H9 (cell line): ENCODE results near the gene RIMKLA. TPM values are rescaled to one million over a fixed set of nuclear protein-coding genes. Genes with fewer than 3 reads are reported as not detected.

Source experiments
- DNase-seq: peaks from one replicate; pipeline ENCODE4 v3.0.0-alpha.2; 2017
- H2AFZ ChIP-seq: one replicate; pipeline ENCODE4 v1.6.1; 2013; ENCODE audit warnings: mild to moderate bottlenecking, low read length, control low read depth, moderate library complexity
- H2AK5ac ChIP-seq: 2 replicates; pipeline ENCODE4 v1.6.1; 2013; ENCODE audit warnings: low read length, control low read depth, mixed read lengths; ENCODE audit not compliant: insufficient read length
- H2BK120ac ChIP-seq: one replicate; pipeline ENCODE4 v1.6.1; 2013; ENCODE audit warnings: low read depth, mild to moderate bottlenecking, low read length, control low read depth, inconsistent platforms; ENCODE audit not compliant: poor library complexity, severe bottlenecking
- H2BK12ac ChIP-seq: 2 replicates; pipeline ENCODE4 v1.6.1; 2013; ENCODE audit warnings: low read length, control low read depth, mixed read lengths, low read depth; ENCODE audit not compliant: insufficient read length
- H2BK15ac ChIP-seq: 2 replicates; pipeline ENCODE4 v1.6.1; 2013; ENCODE audit warnings: low read depth, low read length, control low read depth
- H2BK20ac ChIP-seq: one replicate; pipeline ENCODE4 v1.6.1; 2013; ENCODE audit warnings: low read depth, mild to moderate bottlenecking, low read length, control low read depth, inconsistent platforms; ENCODE audit not compliant: poor library complexity, severe bottlenecking
- H2BK5ac ChIP-seq: 2 replicates; pipeline ENCODE4 v1.6.1; 2013; ENCODE audit warnings: low read length, control low read depth, mixed read lengths; ENCODE audit not compliant: insufficient read length
- H3K14ac ChIP-seq: 2 replicates; pipeline ENCODE4 v1.6.1; 2013; ENCODE audit warnings: low read length, control low read depth; ENCODE audit not compliant: insufficient read depth
- H3K18ac ChIP-seq: 2 replicates; pipeline ENCODE4 v1.6.1; 2013; ENCODE audit warnings: low read depth, mild to moderate bottlenecking, mixed read lengths, low read length, control low read depth; ENCODE audit not compliant: insufficient read length
- H3K23ac ChIP-seq: 2 replicates; pipeline ENCODE4 v1.6.1; 2013; ENCODE audit warnings: low read length, control low read depth, mixed read lengths, low read depth; ENCODE audit not compliant: insufficient read length
- H3K23me2 ChIP-seq: 2 replicates; pipeline ENCODE4 v1.6.1; 2013; ENCODE audit warnings: low read depth, mild to moderate bottlenecking, mixed read lengths, low read length, control low read depth; ENCODE audit not compliant: insufficient read length, poor library complexity, severe bottlenecking
- H3K27ac ChIP-seq: 2 replicates; pipeline ENCODE4 v1.5.1; 2013; ENCODE audit warnings: low read length, control low read depth, mixed read lengths, low read depth; ENCODE audit not compliant: insufficient read length
- H3K27me3 ChIP-seq: 2 replicates; pipeline ENCODE4 v1.6.1; 2013; ENCODE audit warnings: low read length, control low read depth, inconsistent platforms; ENCODE audit not compliant: insufficient read depth
- H3K4ac ChIP-seq: 2 replicates; pipeline ENCODE4 v1.6.1; 2013; ENCODE audit warnings: low read depth, mild to moderate bottlenecking, control low read depth, inconsistent platforms, low read length, moderate library complexity
- H3K4me1 ChIP-seq: 2 replicates; pipeline ENCODE4 v1.6.1; 2013; ENCODE audit warnings: low read length, control low read depth, inconsistent platforms; ENCODE audit not compliant: insufficient read depth
- H3K4me2 ChIP-seq: 2 replicates; pipeline ENCODE4 v1.6.1; 2013; ENCODE audit warnings: low read length, control low read depth, mixed read lengths; ENCODE audit not compliant: insufficient read length, insufficient read depth
- H3K56ac ChIP-seq: 2 replicates; pipeline ENCODE4 v1.6.1; 2013; ENCODE audit warnings: low read depth, mild to moderate bottlenecking, mixed read lengths, low read length, control low read depth; ENCODE audit not compliant: insufficient read length
- H3K79me1 ChIP-seq: 2 replicates; pipeline ENCODE4 v1.6.1; 2013; ENCODE audit warnings: low read depth, mild to moderate bottlenecking, moderate library complexity, low read length, control low read depth, inconsistent platforms; ENCODE audit not compliant: insufficient read depth, poor library complexity, severe bottlenecking
- H3K79me2 ChIP-seq: 2 replicates; pipeline ENCODE4 v1.6.1; 2013; ENCODE audit warnings: low read length, control low read depth, inconsistent platforms; ENCODE audit not compliant: insufficient read depth
- H3K9ac ChIP-seq: 2 replicates; pipeline ENCODE4 v1.6.1; 2013; ENCODE audit warnings: low read length, control low read depth, mixed read lengths; ENCODE audit not compliant: insufficient read length; ENCODE audit errors: extremely low read depth
- H3K9me3 ChIP-seq: one replicate; pipeline ENCODE4 v1.6.1; 2013; ENCODE audit warnings: low read depth, low read length, inconsistent platforms; ENCODE audit not compliant: control insufficient read depth
- H3T11ph ChIP-seq: one replicate; pipeline ENCODE4 v1.6.1; 2013; ENCODE audit warnings: mild to moderate bottlenecking, low read length, control low read depth, inconsistent platforms
- H4K20me1 ChIP-seq: one replicate; pipeline ENCODE4 v1.6.1; 2013; ENCODE audit not compliant: control insufficient read depth, insufficient read length, insufficient read depth
- H4K5ac ChIP-seq: 2 replicates; pipeline ENCODE4 v1.6.1; 2013; ENCODE audit warnings: low read depth, mild to moderate bottlenecking, mixed read lengths, low read length, control low read depth; ENCODE audit not compliant: insufficient read length
- H4K8ac ChIP-seq: replicated peaks from 2 replicates; pipeline ENCODE4 v1.6.1; 2013; ENCODE audit warnings: low read length, control low read depth, mixed read lengths, low read depth; ENCODE audit not compliant: insufficient read length
- H4K91ac ChIP-seq: 2 replicates; pipeline ENCODE4 v1.6.1; 2013; ENCODE audit warnings: low read depth, mild to moderate bottlenecking, moderate library complexity, mixed read lengths, low read length, control low read depth; ENCODE audit not compliant: insufficient read length
- H3K27ac Mint-ChIP-seq, 3 experiments: 2 replicates in 2 of 3; 3 replicates in 1 of 3; pipeline ENCODE4 v1.8.0; 2020 to 2021; ENCODE audit warnings: mixed read lengths in 3 of 3, mild to moderate bottlenecking in 1 of 3, moderate library complexity in 1 of 3
- H3K27me3 Mint-ChIP-seq: 2 replicates; pipeline ENCODE4 v1.8.0; 2021; ENCODE audit warnings: low read depth, mild to moderate bottlenecking, moderate library complexity, mixed read lengths
- H3K36me3 Mint-ChIP-seq, 3 experiments: 2 replicates in 2 of 3; 3 replicates in 1 of 3; pipeline ENCODE4 v1.8.0; 2020 to 2021; ENCODE audit warnings: low read depth in 3 of 3, mixed read lengths in 3 of 3; ENCODE audit not compliant: insufficient read depth in 1 of 3
- H3K4me1 Mint-ChIP-seq, 2 experiments: 2 replicates each; pipeline ENCODE4 v1.8.0; 2020; ENCODE audit warnings: mixed read lengths in 2 of 2
- H3K4me3 Mint-ChIP-seq, 2 experiments: 2 replicates in 1 of 2; 3 replicates in 1 of 2; pipeline ENCODE4 v1.8.0; 2020 to 2021; ENCODE audit warnings: mild to moderate bottlenecking in 2 of 2, mixed read lengths in 2 of 2, moderate library complexity in 1 of 2
- H3K9me3 Mint-ChIP-seq, 2 experiments: 2 replicates in 1 of 2; 3 replicates in 1 of 2; pipeline ENCODE4 v1.8.0; 2020; ENCODE audit warnings: mild to moderate bottlenecking in 2 of 2, mixed read lengths in 2 of 2, moderate library complexity in 1 of 2
- CTCF ChIP-seq: fragments of 200-600 bp; sonication (generic); conservative IDR thresholded peaks from 3 replicates; pipeline ENCODE4 v1.8.0; 2021; ENCODE audit warnings: antibody characterized with exemption, mild to moderate bottlenecking
- WGBS: extraction: QIAGEN DNeasy Blood & Tissue Kit; methylation state at CpG from one replicate; pipeline ENCODE4 v1.1.7; 2013; ENCODE audit warnings: missing lambda C conversion rate, low lambda C conversion rate, mixed read lengths; ENCODE audit not compliant: insufficient read length; ENCODE audit errors: extremely low coverage; 5-methylcytosine and 5-hydroxymethylcytosine counted together
- total RNA-seq: library from RNA; stranded (reverse); gene quantifications from 2 replicates; pipeline ENCODE4 v1.2.1, GENCODE V29; 2021

Gene RIMKLA
- total RNA-seq, 1 experiment from 2014 or later = 4.7 TPM

- no peaks in the 10 kb centered on the region for H3K9me3 ChIP-seq
- WGBS = no CpG with 5 or more reads among the region's 1 CpG
- peaks cover 6 to 8% of the 10 kb centered on the region in 2 experiments for H3K4me1 Mint-ChIP-seq
Measured at GRCh38 chr1:42450061-42450460, 69.5 kb downstream of the RIMKLA start.

More at GRCh38 chr1:42450061-42450460, 69.5 kb downstream of the RIMKLA start:
- Histone ChIP-seq H3K27me3 (no peaks in the 10 kb centered on the region), H4K5ac (no peak overlapping the region), H3K23me2 (no peaks in the 10 kb centered on the region), H2BK15ac (no peak overlapping the region), H2AK5ac (no peak overlapping the region), H3K79me1 (no peaks in the 10 kb centered on the region), H2BK12ac (no peak overlapping the region), H4K8ac (no peak overlapping the region), H3K27ac (no peak overlapping the region), H3K4me1 (no peaks in the 10 kb centered on the region), H3K9ac (no peak overlapping the region), H3T11ph (no peak overlapping the region), H4K20me1 (no peaks in the 10 kb centered on the region), H3K4me2 (no peak overlapping the region), H3K18ac (no peak overlapping the region), H3K56ac (no peak overlapping the region), H3K79me2 (no peaks in the 10 kb centered on the region), H2BK20ac (no peak overlapping the region), H3K23ac (no peak overlapping the region), H4K91ac (no peak overlapping the region), H2BK5ac (no peak overlapping the region), H2AFZ (no peak overlapping the region), H3K4ac (no peak overlapping the region), H3K14ac (no peak overlapping the region), H2BK120ac (no peak overlapping the region)
- Mint-ChIP-seq H3K9me3 (no peaks in the 10 kb centered on the region), H3K27me3 (peaks cover 2% of the 10 kb centered on the region; the same call in 1 of the 2 replicates), H3K27ac (no peak overlapping the region), H3K4me3 (no peak overlapping the region), H3K36me3 (no peaks in the 10 kb centered on the region; a peak in 1 of 7 replicates)
- no peak for DNase-seq
- TF ChIP-seq CTCF = no peak
